ENCODE data around the gene TIMM8A.
A peak's percentile ranks its signal among the peaks of the same experiment; 100 is the strongest.

Gene TIMM8A, protein sequence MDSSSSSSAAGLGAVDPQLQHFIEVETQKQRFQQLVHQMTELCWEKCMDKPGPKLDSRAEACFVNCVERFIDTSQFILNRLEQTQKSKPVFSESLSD

DNA sequence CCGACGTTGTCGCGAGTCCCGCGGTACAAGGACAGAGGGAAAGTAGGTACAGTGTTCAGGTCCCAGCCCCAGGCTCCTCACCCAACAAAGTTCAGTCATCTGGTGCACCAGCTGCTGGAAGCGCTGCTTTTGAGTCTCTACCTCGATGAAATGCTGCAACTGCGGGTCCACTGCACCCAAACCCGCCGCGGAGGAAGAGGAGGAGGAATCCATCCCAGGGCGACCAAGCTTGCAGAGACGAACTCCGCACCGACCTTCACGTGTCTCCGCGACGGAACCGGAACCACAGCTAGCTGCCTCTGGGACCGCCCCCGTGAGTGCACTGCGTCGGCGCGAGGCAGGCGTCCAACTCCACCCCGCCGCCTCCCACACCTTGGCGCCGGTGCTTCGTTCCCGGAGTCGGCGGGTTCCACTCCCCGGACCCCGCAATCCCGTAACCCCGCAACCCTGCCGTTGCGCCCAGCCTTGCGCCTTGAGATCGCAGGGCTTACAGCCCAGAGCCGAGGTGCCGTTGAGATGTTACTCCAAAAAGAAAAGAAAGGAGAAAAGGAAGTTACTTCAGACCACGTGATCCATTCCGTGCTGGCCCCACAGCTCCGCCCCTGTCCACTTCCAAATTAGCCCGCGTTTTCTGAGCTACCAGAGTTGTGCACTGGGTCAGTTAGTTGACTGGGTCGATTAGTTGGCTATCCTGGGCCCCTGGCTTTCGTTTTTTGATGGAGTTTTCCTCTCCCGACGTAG, at the start of gene TIMM8A:
Gene TIMM8A, minus strand, starts transcription at position 291 of the 741 bp plus-strand sequence. Its CDS starts 78 bp downstream, at position 213.
- H3K4me1 ChIP-seq (ENCODE audit: control insufficient read depth in 1 of 2, insufficient read depth in 2 of 2, low read length in 2 of 2), result peaks cover 0 to 4% of the 10 kb centered on the region in 2 donors
- H3K36me3 ChIP-seq (ENCODE audit: control insufficient read depth in 1 of 2, insufficient read depth in 2 of 2, low read length in 2 of 2), result no peaks in the 10 kb centered on the region
- H3K9me3 ChIP-seq (ENCODE audit: control insufficient read depth in 1 of 2, low read length in 2 of 2), result no peaks in the 10 kb centered on the region
- H3K9ac ChIP-seq (ENCODE audit: low read depth in 1 of 2, low read length in 2 of 2), result peak within 1 kb of the TSS; percentile 55 to 78
- H3K27ac ChIP-seq (ENCODE audit: low read depth, low read length), result peak within 1 kb of the TSS; percentile 56
- peak within 1 kb of the TSS; percentile 85 to 87 for H3K4me3 ChIP-seq (ENCODE audit: low read depth in 1 of 2, low read length in 2 of 2)
- H3K27me3 ChIP-seq (ENCODE audit: control insufficient read depth in 1 of 2, insufficient read depth in 2 of 2, low read length in 2 of 2), result no peaks in the 10 kb centered on the region

DNA sequence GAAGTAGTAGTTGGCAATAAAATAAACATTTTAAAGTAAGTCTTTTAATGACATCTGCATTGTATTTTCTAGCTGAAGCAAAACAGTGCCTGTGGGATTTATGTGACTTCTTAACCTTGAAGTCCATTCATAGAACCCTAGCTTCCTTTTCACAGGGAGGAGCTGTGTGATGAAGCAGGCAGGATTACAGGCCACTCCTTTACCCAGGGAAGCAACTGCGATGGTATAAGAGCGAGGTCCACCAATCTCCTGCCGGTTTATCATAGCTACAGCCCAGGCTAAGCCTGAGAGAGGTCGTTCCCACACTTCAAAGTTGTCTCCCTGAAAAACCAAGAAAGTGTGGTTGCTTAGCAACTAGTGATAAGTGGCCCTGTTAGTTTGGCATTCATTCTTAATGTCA, 49.2 kb upstream of the TIMM8A start:
- Histone ChIP-seq H3K4me1 (ENCODE audit: control insufficient read depth in 1 of 2, insufficient read depth in 2 of 2, low read length in 2 of 2) (peaks cover 0 to 5% of the 10 kb centered on the region in 2 donors), H3K9ac (ENCODE audit: low read depth in 1 of 2, low read length in 2 of 2) (no peak overlapping the region), H3K36me3 (ENCODE audit: control insufficient read depth in 1 of 2, insufficient read depth in 2 of 2, low read length in 2 of 2) (peaks cover 0 to 15% of the 10 kb centered on the region in 2 donors), H3K27ac (ENCODE audit: low read depth, low read length) (no peak overlapping the region), H3K27me3 (ENCODE audit: control insufficient read depth in 1 of 2, insufficient read depth in 2 of 2, low read length in 2 of 2) (no peaks in the 10 kb centered on the region), H3K4me3 (ENCODE audit: low read depth in 1 of 2, low read length in 2 of 2) (no peak overlapping the region), H3K9me3 (ENCODE audit: control insufficient read depth in 1 of 2, low read length in 2 of 2) (no peaks in the 10 kb centered on the region)

GRCh38 chrX:101395789-101396188, 47.2 kb upstream of the TIMM8A start:
- Histone ChIP-seq H3K4me1 (ENCODE audit: control insufficient read depth in 1 of 2, insufficient read depth in 2 of 2, low read length in 2 of 2) (peaks cover 0 to 11% of the 10 kb centered on the region in 2 donors), H3K9me3 (ENCODE audit: control insufficient read depth in 1 of 2, low read length in 2 of 2) (no peaks in the 10 kb centered on the region), H3K9ac (ENCODE audit: low read depth in 1 of 2, low read length in 2 of 2) (no peak overlapping the region), H3K27ac (ENCODE audit: low read depth, low read length) (no peak overlapping the region), H3K4me3 (ENCODE audit: low read depth in 1 of 2, low read length in 2 of 2) (no peak overlapping the region), H3K36me3 (ENCODE audit: control insufficient read depth in 1 of 2, insufficient read depth in 2 of 2, low read length in 2 of 2) (peaks cover 0 to 8% of the 10 kb centered on the region in 2 donors), H3K27me3 (ENCODE audit: control insufficient read depth in 1 of 2, insufficient read depth in 2 of 2, low read length in 2 of 2) (no peaks in the 10 kb centered on the region)

GRCh38 chrX:101394372-101394771, 45.8 kb upstream of the TIMM8A start:
- H3K9ac ChIP-seq (ENCODE audit: low read depth in 1 of 2, low read length in 2 of 2), result no peak overlapping the region
- no peaks in the 10 kb centered on the region for H3K27me3 ChIP-seq (ENCODE audit: control insufficient read depth in 1 of 2, insufficient read depth in 2 of 2, low read length in 2 of 2)
- H3K4me3 ChIP-seq (ENCODE audit: low read depth in 1 of 2, low read length in 2 of 2), result no peak overlapping the region
- H3K27ac ChIP-seq (ENCODE audit: low read depth, low read length), result no peak overlapping the region
- H3K36me3 ChIP-seq (ENCODE audit: control insufficient read depth in 1 of 2, insufficient read depth in 2 of 2, low read length in 2 of 2), result peaks cover 0 to 8% of the 10 kb centered on the region in 2 donors
- H3K4me1 ChIP-seq (ENCODE audit: control insufficient read depth in 1 of 2, insufficient read depth in 2 of 2, low read length in 2 of 2), result peaks cover 0 to 11% of the 10 kb centered on the region in 2 donors
- no peaks in the 10 kb centered on the region for H3K9me3 ChIP-seq (ENCODE audit: control insufficient read depth in 1 of 2, low read length in 2 of 2)

DNA sequence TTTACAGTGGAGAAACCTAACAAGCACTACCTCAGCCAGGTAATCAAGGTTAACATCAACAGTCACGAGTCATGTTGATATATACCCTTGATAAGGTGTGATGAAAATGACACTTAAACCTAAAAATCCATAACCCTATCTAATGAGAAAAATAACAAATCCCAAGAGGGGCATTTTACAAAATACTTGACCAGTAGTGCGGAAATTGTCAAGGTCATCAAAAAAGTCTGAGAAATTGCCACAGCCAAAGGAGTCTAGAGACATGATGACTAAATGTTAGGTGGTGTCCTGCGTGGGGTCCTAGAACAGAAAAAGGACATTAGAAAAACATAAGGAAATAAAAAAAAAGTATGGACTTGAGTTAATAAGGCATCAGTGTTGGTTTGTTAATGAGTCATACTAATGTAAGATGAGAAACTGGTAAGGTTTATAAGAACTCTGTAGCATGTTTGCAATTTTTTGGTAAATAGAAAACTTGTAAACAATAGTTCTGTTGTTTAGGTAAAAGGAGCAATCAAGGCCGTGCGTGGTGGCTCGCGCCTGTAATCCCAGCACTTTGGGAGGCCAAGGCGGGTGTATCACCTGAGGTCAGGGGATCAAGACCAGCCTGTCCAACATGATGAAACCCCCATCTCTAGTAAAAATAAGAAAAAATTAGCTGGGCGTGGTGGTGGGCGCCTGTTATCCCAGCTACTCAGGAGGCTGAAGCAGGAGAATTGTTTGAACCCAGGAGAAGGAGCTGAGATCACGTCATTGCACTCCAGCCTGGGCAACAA, 45.2 kb upstream of the TIMM8A start:
- Histone ChIP-seq H3K9me3 (ENCODE audit: control insufficient read depth in 1 of 2, low read length in 2 of 2) (no peaks in the 10 kb centered on the region), H3K4me3 (ENCODE audit: low read depth in 1 of 2, low read length in 2 of 2) (no peak overlapping the region), H3K4me1 (ENCODE audit: control insufficient read depth in 1 of 2, insufficient read depth in 2 of 2, low read length in 2 of 2) (peaks cover 0 to 11% of the 10 kb centered on the region in 2 donors), H3K9ac (ENCODE audit: low read depth in 1 of 2, low read length in 2 of 2) (no peak overlapping the region), H3K27ac (ENCODE audit: low read depth, low read length) (no peak overlapping the region), H3K27me3 (ENCODE audit: control insufficient read depth in 1 of 2, insufficient read depth in 2 of 2, low read length in 2 of 2) (no peaks in the 10 kb centered on the region), H3K36me3 (ENCODE audit: control insufficient read depth in 1 of 2, insufficient read depth in 2 of 2, low read length in 2 of 2) (peaks cover 0 to 8% of the 10 kb centered on the region in 2 donors)

GRCh38 chrX:101391831-101392230, 43.3 kb upstream of the TIMM8A start:
- Histone ChIP-seq H3K27me3 (ENCODE audit: control insufficient read depth in 1 of 2, insufficient read depth in 2 of 2, low read length in 2 of 2) (no peaks in the 10 kb centered on the region), H3K27ac (ENCODE audit: low read depth, low read length) (no peak overlapping the region), H3K4me3 (ENCODE audit: low read depth in 1 of 2, low read length in 2 of 2) (peak overlapping the region; percentile 70 to 74), H3K4me1 (ENCODE audit: control insufficient read depth in 1 of 2, insufficient read depth in 2 of 2, low read length in 2 of 2) (peaks cover 0 to 11% of the 10 kb centered on the region in 2 donors), H3K36me3 (ENCODE audit: control insufficient read depth in 1 of 2, insufficient read depth in 2 of 2, low read length in 2 of 2) (peaks cover 0 to 8% of the 10 kb centered on the region in 2 donors), H3K9ac (ENCODE audit: low read depth in 1 of 2, low read length in 2 of 2) (peak overlapping the region; percentile 76), H3K9me3 (ENCODE audit: control insufficient read depth in 1 of 2, low read length in 2 of 2) (no peaks in the 10 kb centered on the region)

- Histone ChIP-seq H3K4me1 (ENCODE audit: control insufficient read depth in 1 of 2, insufficient read depth in 2 of 2, low read length in 2 of 2) (peaks cover 0 to 11% of the 10 kb centered on the region in 2 donors), H3K9ac (ENCODE audit: low read depth in 1 of 2, low read length in 2 of 2) (peak within 1 kb of the TSS; percentile 76), H3K9me3 (ENCODE audit: control insufficient read depth in 1 of 2, low read length in 2 of 2) (no peaks in the 10 kb centered on the region), H3K27me3 (ENCODE audit: control insufficient read depth in 1 of 2, insufficient read depth in 2 of 2, low read length in 2 of 2) (no peaks in the 10 kb centered on the region), H3K27ac (ENCODE audit: low read depth, low read length) (no peak within 1 kb of the TSS), H3K4me3 (ENCODE audit: low read depth in 1 of 2, low read length in 2 of 2) (peak within 1 kb of the TSS; percentile 70 to 74), H3K36me3 (ENCODE audit: control insufficient read depth in 1 of 2, insufficient read depth in 2 of 2, low read length in 2 of 2) (peaks cover 0 to 7% of the 10 kb centered on the region in 2 donors)
Observed at GRCh38 chrX:101390664-101391525, 42.4 kb upstream of the TIMM8A start, which contains the start of gene RPL36A. TSS of gene RPL36A (plus strand) at chrX:101391011. CDS start at chrX:101391044, 33 bp downstream.

DNA sequence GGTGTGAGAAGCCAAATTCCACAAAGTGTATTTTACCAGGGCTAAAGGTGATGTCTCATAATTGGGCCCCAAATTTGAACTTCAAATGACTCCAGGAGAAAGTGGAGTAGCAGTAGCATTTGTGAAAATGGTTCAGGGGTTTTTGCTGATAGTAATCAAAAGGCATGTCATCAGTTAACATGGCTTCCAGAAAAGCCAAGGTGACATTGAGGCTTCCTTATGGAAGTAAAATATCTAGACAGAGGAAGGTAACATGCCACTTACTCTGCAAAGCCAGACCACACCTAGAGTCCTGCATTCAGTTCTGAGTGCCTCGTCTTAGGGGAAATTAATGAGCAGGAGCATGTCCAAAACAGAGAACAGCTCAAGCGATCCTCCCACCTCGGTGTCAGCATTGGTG, 40.1 kb upstream of the TIMM8A start:
- H3K27me3 ChIP-seq (ENCODE audit: control insufficient read depth in 1 of 2, insufficient read depth in 2 of 2, low read length in 2 of 2), result no peaks in the 10 kb centered on the region
- no peak overlapping the region for H3K27ac ChIP-seq (ENCODE audit: low read depth, low read length)
- H3K36me3 ChIP-seq (ENCODE audit: control insufficient read depth in 1 of 2, insufficient read depth in 2 of 2, low read length in 2 of 2), result peaks cover 0 to 2% of the 10 kb centered on the region in 2 donors
- no peak overlapping the region for H3K4me3 ChIP-seq (ENCODE audit: low read depth in 1 of 2, low read length in 2 of 2)
- H3K9ac ChIP-seq (ENCODE audit: low read depth in 1 of 2, low read length in 2 of 2), result no peak overlapping the region
- peaks cover 0 to 10% of the 10 kb centered on the region in 2 donors for H3K4me1 ChIP-seq (ENCODE audit: control insufficient read depth in 1 of 2, insufficient read depth in 2 of 2, low read length in 2 of 2)
- no peaks in the 10 kb centered on the region for H3K9me3 ChIP-seq (ENCODE audit: control insufficient read depth in 1 of 2, low read length in 2 of 2)

- H3K27ac ChIP-seq (ENCODE audit: low read depth, low read length), result no peak overlapping the region
- H3K27me3 ChIP-seq (ENCODE audit: control insufficient read depth in 1 of 2, insufficient read depth in 2 of 2, low read length in 2 of 2), result no peaks in the 10 kb centered on the region
- H3K9me3 ChIP-seq (ENCODE audit: control insufficient read depth in 1 of 2, low read length in 2 of 2), result no peaks in the 10 kb centered on the region
- H3K4me1 ChIP-seq (ENCODE audit: control insufficient read depth in 1 of 2, insufficient read depth in 2 of 2, low read length in 2 of 2), result no peaks in the 10 kb centered on the region
- H3K36me3 ChIP-seq (ENCODE audit: control insufficient read depth in 1 of 2, insufficient read depth in 2 of 2, low read length in 2 of 2), result no peaks in the 10 kb centered on the region
- H3K9ac ChIP-seq (ENCODE audit: low read depth in 1 of 2, low read length in 2 of 2), result no peak overlapping the region
- no peak overlapping the region for H3K4me3 ChIP-seq (ENCODE audit: low read depth in 1 of 2, low read length in 2 of 2)
Observed at GRCh38 chrX:101386542-101386885, 38.0 kb upstream of the TIMM8A start.

Data from duodenal mucosa (tissue), 2 donors.